ENCODE results near the gene THEMIS2.

- TF ChIP-seq CEBPB (IDR thresholded peaks at IDR 0.05) (no peak), CREB1 (IDR thresholded peaks at IDR 0.05; ENCODE audit: low read depth) (no peak), YY1 (IDR thresholded peaks at IDR 0.05; ENCODE audit: low read depth) (no peak), FOXM1 (IDR thresholded peaks at IDR 0.05; ENCODE audit: borderline replicate concordance, low read depth) (no peak), TAF1 (IDR thresholded peaks at IDR 0.05; ENCODE audit: low read depth) (no peak), TEAD4 (IDR thresholded peaks at IDR 0.05) (no peak), REST (IDR thresholded peaks at IDR 0.05; ENCODE audit: low read depth) (no peak), RAD21 (IDR thresholded peaks at IDR 0.05; ENCODE audit: low read depth) (no peak), USF1 (IDR thresholded peaks at IDR 0.05) (no peak), ZBTB7A (IDR thresholded peaks at IDR 0.05; ENCODE audit: low read depth) (no peak), TCF12 (IDR thresholded peaks at IDR 0.05; ENCODE audit: low read depth) (no peak), MAX (IDR thresholded peaks at IDR 0.05) (no peak)
These were observed 38.9 kb upstream of the THEMIS2 start for GRCh38 chr1:27833470-27833869.

Data from Ishikawa (cell line).